ELR (cell line): ENCODE data around the gene THY1.
"Not testable (repeated sequence)": the region's sequence is repeated elsewhere in the genome, so short reads cannot be mapped to it uniquely, and the experiment has no call there.

ENCODE experiments used
- DNase-seq: peaks from one replicate; pipeline ENCODE4 v3.0.0-alpha.2; 2015; ENCODE audit warnings: low read depth

Gene THY1

DNA sequence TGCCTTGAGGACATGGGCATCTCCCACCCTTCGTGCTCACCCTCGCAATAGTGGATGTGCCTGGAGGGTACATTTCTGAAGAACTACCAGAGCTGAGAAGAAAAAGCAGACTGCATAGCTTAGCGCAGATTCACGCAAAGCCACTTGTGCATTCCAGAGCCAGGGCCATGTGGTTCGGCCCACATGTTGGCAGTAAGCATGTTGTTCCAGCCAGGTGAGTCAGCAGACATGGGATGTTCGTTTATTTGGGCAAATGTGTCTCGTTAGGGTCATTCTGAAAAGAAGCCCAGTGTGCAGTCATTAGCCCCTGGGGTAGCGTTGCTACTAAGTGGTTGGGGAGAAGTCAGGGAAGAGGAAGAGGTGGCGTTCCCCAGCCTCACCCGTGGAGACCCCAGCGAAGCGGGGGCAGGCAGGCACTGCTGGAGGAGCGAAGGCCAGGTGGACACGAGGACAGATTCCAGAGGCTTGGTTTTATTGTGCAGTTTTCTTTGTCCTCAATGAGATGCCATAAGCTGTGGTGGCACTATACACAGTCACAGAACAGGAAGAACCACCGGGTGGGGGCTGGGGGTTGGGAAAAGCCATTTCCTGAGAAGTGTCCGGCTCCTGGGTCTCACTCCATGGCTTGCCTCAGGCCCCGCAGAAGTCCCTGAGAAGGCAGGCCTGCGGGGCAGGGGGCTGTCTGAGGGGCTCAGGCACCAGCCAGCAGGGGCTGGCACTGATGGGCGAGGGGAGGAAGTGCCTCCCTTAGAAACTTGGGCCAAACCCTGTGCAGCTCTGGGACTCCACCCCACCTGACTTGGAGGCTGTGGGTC lies 5.0 kb downstream of the THY1 start:
- peak; percentile 96 for DNase-seq

DNA sequence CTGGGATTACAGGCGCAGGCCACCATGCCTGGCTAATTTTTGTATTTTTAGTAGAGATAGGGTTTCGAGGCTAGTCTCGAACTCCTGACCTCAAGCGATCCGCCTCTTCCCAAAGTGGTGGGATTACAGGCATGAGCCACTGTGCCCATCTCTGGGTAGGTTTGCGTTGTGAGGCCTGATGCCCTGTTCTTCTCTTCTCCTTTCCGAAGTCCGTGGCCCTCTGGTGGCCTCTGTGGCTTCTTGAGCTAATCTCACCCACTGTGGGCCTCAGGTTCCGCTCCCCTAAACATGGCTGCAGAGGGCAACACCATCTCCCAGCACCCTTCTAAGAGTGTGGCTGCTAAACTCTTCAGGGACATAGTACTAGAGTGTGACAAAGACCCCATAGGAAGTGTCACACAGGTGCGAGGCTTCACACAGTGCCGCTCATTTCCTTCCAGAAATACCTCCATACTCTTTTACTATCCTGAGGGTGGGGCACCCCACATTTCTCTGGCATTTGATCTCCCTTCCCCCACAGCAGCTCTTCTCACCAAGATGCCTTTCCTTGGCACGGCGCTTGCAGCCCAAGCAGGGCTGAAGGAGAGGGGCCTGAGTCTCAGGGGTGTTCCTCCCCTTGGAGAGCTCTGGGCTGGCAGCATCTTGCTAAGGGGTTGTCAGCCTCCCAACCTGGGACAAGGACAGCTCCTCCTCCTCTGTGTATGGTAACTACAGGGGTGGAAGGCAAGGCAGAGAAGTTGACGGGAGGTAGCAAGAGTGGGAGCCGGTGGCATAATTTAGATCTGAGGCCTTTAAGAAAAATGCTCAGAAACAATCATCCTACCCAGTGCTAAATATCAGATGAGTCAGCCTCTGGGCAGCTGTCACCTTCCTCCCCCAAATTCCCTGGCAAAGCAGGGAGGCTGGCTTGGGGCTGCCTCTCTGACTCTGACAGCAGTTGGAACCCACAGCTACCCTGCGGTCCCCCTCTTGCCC lies 6.1 kb downstream of the THY1 start:
- peak; percentile 67 for DNase-seq

DNA sequence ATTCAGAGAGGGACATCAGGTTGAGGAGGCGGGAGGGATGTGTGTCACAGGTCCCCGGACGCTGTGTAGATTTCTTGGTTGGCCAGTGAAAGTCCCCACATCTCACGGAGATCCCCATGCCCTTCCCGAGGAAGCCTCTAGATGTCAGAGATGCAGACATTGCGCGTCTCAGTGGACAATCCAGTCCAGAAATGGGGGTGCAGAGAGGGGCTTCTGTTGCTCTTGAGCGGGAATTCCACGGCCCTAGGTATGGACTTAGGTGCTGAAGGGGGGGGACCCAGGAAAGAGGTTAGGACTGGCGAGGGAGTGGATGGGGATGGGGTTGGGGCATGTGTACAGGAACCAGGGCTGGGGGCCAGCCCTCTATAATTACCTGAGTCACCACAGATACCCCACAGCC lies 7.0 kb downstream of the THY1 start:
- no peak for DNase-seq

DNA sequence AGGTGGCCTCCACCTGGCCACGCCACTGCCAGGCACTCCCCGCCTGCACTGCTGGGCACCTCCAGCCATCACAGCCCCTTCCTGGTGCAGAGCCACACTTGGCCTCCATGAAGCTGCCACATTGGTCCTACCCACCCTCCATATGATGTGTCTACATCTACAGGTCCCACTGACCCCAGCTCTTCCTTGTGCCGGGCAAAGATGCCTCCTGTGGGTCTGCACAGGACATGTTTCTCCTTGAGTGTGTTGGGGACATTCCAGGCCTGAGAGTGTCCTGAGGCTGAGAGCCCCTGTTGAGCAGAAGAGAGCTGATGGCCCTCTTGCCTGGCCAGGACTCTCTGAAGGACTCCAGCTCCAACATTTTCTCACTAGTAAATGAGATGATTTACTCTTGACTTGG lies 7.5 kb downstream of the THY1 start:
- no peak for DNase-seq

DNA sequence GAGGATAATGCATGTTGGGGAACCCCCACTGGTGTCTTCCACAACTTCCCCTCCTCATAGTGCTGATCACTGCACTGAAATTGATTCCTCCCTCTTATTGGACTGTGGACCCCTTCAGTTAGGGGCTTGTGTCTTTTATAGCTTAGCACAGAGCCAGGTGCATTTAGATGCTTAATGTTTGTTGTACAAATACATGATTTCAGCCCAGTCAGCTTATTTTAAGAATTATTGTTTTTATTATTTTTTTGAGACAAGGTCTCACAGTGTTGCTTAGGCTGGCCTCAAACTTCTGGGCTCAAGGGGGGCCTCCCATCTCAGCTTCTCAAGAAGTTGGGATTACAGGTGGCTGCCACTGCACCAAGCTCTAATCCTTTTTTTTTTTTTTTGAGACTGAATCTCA lies 8.2 kb downstream of the THY1 start:
- no peak for DNase-seq

DNA sequence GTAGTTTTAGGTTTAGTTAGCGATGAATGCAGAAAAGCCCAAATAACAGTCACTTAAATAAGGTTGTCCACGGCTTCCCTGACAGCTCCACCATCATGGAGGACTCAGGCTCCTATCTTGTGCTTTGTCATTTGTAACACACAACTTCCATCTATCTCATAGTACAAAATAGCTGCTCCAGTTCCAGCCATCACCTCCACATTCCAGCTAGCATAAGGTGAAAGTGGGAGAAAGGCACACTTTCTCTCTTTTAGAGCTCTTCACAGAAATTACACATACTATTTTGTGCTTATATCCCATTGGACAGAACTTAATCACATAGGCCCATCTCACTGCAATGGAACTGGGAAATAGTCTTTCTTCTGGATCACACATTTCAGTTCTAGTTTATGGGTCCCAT lies 8.7 kb downstream of the THY1 start:
- no peak for DNase-seq

DNA sequence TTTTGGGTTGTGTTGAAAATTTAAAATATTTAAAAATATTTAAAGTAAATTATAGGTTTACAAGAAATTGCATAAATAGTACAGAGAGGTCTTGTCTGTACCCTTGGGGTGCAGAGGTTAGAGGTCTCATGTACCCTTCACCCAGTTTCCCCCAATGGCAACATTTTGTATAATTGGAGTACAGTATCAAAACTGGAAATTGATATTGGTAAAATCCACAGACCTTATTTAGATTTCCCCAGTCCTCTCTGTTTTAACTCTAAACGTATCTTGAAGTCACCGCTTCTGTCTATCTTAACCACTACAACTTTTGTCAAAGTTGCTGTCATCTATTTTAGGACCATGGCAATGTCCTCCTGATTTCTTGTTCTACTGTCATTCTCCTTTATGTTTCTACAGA lies 10.9 kb downstream of the THY1 start:
- DNase-seq = no peak

DNA sequence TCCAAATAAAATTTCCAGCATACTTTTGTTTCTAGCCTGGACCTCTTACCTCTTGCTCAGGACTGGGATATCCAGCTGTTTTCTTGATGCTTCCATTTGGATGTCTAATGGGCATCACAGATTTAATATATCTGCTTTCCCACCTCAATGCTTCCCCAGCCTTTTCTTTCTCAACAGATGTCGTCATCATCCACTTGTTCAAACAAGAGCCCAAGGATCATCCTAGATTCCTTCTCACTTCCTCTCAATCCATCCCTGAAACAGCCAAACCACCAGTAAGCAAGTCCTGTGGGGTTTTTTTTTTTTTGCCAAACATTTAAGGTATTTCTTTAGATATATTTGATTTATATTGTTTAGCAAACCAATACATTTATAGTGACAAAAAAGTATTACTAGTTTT lies 12.5 kb downstream of the THY1 start:
- DNase-seq = no peak

DNA sequence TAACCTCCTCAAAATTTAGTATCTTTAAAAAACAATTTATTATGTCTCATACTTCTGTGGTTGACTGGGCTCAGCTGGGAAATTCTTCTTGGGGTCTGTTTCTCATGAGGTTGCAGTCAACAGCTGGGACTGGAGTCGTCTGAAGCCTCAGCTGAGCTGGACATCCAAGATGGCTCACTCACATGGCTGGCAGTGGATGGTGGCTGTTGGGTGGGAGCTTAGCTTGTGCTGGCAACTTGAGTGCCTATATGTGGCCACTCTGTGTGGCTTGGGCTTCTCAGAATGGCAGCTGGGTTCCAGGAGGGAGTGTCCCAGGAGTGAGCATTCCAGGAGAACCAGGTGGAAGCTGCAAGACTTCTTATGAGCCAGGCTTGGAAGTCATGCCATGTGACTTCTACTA lies 13.2 kb downstream of the THY1 start:
- no peak for DNase-seq

DNA sequence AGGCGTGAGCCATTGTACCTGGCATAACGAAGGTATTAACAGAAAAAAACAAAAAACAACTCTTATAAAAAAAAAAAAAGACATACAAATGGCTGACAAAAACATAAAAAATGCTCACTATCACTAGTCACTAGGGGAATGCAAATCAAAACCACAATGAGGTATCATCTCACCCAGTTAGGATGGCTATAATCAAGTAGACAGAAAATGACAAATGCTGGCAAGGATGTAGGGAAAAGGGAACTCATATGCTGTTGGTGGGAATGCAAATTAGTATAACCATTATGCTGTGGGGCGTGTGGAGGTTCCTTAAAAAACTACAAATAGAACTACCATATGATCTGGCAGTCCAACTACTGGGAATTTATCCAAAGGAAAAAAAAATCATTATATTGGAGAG lies 17.0 kb downstream of the THY1 start:
- no peak for DNase-seq

DNA sequence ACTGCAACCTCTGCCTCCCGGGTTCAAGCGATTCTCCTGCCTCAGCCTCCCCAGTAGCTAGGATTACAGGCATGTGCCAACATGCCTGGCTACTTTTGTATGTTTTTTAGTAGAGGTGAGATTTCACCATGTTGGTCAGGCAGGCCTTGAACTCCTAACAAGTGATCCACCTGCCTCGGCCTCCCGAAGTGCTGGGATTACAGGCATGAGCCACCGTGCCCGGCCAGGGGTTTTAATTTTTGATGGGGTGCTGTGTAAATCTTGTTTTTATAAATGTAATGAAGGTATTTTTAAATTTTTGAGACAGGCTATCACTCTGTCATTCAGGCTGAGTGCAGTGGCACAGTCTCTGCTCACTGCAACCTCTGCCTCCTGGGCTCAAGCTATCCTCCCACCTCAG lies 17.5 kb downstream of the THY1 start:
- not testable (repeated sequence) for DNase-seq

DNA sequence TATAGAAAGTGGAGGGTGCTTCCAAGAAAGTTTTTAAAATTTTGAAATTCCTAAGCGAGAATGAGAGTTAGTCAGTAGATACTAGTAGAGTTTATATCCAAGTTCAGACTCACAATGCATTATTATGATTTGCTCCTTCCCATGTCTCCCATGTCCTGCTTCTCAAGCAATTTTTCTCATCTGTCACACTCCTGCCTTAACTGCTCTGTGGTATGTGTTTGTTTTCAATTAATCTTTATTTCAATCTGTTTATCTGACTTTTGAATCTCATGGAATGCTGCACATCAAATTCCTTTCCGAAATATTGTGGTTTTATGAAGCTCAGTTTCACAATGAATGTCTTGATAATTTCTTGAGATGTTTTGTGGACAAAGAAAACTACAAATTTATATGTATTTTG lies 18.1 kb downstream of the THY1 start:
- DNase-seq = no peak

DNA sequence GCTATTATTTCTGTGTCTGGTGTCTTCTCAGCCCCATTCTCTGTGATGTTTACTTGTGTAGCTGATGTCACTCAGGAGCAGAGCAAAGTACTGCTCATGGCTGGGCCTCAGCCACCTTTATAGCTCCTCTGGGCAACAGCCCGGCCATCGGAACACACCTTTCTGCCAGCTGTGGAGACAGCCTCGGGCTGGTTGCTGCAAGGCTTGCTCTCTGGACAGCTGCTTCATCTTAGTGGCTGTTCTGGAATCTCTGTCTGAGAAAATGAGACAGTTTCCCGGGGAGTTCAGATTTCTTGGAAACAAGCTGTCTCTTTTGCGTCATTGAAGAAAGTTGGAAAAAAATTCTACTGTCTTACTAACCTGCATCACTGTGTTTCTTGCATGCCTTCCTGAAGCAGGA lies 20.0 kb downstream of the THY1 start:
- DNase-seq = no peak

DNA sequence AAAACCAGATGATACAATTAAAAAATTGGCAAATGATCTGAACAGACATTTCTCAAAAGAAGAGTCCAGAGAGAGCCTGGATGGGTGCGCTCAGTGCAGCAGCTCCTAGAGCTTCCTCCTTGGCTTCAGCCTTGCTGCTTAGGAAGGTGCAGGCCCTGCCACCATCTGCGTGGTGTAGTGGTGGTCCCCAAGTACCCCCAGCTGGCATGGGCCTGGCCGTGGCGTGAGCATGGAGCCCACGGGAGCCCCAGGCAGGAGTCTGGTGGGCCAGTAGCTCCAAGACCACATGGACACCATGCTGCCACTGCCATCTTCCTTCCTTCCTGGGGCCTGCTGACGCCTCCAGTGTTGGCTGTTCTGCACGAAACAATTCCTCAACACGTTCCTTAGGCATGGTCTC lies 20.5 kb downstream of the THY1 start:
- no peak for DNase-seq

DNA sequence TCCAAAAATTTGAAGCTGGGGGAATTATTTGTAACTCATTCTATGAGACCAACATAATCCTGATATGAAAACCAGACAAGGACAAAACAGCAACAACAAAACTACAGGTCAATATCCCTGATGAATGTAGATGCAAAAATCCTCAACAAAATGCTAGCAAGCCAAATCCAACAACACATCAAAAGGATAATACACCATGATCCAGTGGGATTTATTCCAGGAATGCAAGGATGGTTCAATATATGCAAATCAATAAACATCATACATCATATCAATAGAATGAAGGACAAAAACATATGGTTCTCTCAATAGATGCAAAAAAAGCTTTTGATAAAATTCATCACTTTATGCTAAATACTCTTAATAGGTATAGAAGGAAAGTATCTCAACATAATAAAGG lies 22.1 kb downstream of the THY1 start:
- no peak for DNase-seq

DNA sequence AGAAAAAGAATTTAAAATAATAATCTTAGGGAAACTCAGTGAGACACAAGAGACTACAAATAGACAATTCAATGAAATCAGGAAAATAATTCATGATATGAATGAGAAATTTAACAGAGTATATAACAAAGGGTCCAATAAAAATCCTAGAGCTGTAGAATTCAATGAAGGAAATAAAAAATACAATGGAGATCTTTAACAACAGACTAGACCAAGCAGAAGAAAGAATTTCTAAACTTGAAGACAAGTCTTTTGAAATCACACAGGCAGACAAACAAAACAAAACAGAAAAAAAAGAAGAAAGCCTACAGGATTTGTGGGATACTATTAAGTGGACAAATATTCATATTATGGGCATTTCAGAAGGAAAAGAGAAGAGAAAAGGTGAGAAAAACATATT lies 25.2 kb downstream of the THY1 start:
- no peak for DNase-seq

DNA sequence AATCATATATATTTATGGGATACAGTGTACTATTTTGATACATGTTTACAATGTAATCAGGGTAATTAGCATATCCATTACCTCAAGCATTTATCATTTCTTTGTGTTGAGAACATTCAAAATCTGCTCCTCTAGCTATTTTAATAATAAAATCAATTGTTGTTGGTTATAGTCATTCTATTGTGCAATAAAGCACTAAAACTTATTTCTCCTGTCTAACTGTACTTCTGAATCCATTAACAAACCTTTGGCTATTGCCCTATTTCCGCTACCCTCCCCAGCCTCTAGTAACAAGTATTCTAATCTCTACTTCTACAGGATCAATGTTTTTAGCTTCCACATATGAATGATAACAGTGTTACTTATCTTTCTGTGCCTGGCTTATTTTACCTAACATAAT lies 26.1 kb downstream of the THY1 start:
- no peak for DNase-seq

DNA sequence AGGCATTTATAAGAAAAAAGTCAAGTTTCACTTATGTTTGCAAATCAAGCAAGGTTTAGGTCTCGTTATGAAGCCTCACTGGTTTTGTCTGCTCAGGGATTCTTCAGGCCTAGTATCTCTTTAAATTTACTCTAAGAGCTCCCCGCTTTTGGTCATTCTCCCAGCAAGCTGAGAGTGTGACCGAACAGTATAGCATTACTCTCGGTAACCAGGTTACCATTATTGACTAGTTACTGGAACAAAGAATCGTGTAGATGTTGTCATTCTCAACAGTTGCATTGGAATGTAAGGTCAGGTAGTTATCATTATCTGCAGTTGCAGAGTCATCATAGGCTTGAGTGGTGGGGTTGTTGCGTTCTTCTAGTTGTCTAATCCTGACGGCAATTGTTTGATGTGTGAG lies 31.7 kb downstream of the THY1 start:
- DNase-seq = no peak

DNA sequence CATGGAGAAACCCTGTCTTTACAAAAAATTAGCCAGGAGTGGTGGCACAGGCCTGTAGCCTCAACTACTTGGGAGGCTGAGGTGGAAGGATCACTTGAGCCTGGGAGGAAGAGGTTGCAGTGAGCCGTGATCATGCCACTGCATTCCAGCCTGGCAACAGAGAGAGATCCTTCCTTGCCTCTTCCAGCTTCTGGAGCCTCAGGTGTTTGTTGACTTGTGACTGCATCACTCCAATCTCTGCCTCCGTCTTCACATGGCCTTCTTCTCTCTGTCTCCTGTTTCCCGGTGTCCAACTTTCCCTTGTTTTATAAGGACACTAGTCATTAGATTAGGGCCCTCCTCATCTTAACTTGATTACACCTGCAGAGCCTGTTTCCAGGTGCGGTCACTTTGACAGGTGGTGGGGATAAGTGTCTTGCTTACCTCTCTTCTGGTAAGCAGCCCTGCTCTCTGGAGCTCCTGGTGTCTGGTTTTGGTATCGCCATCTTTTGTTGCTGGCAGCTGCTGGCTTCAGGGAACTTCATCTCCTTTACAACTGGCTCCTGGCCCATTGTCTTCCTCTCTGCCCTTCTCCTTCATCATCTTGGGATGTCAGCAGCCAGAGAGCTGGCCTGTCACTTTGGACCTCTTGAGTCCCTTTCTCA lies 33.2 kb downstream of the THY1 start:
- peak; percentile 41 for DNase-seq

DNA sequence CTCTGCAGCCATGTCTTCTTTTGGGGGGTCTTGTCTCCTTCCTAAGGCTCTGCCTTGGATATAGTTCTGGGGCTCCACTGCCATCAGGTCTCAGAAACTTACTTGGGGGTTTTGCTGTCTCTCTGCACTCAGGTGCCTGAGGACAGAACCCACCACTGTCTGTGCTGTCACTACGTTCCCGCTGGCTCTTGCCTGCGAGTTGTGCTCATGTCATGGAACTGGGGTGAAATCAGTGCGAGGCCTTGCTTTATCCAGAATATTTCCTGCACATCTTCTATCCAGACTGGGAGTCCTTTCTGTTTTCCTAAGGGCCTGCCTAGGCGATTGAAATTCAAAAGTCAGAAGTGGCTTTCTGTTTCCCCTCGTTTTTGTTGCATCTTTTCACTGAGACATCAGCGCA lies 34.9 kb downstream of the THY1 start:
- no peak for DNase-seq

DNA sequence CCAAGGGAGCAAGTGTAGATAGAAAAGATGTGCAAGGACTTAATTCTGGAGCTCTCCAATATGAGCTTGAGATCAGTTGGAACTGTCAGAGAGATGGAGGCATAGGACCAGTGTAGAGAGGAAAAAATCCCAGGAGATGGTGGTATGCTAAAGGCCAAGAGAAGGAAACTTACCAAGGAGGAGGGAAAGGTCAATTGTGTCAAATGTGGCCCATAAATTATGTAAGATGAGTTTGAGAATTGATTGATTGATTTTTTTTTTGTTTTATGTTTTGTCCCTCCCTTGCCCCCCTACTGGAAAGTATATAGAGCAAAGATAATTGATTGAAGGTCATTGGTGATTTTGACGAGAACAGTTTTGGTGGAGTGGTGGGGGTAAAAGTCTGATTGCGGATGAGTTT lies 38.6 kb downstream of the THY1 start:
- DNase-seq = no peak

DNA sequence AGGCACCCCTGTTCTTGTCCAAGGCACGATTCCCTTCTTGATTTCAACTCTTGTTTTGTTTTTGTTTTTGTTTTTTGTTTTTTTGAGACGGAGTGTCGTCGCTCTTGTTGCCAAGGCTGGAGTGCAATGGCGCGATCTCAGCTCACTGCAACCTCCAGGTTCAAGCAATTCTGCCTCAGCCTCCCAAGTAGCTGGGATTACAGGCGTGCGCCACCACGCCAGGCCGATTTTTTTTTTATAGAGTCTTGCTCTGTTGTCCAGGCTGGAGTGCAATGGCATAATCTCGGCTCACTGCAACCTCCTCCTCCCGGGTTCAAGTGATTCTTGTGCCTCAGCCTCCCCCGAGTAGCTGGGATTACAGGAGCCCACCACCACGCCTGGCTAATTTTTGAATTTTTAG lies 40.5 kb downstream of the THY1 start:
- not testable (repeated sequence) for DNase-seq

DNA sequence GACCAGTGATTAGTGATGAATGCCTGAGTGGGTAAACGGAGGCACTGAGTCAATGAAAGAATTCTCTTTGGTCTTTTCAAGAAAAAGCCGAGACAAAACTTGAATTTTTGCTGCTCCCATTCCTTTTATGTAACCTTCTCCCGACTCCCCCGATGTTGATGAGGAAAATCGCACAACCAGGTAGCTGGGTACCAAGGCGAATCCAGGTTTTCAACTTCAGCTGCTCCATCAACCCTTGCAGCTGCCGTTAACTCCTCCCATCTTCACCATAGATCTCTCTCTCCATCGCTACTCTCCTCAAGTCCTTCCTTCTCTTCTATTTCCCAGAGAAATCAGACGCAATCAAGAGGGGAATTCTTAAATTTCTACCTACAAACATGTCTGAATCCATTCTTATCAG lies 40.9 kb downstream of the THY1 start:
- no peak for DNase-seq
